Activated CD4-positive, alpha-beta memory T cell treated with anti-CD3 and anti-CD28 coated beads for 36 hours (primary cell): ENCODE measurements around the gene DNMT3L. TPM values are rescaled to one million over a fixed set of nuclear protein-coding genes. Genes with fewer than 3 reads are reported as not detected.

ENCODE experiments used
- CTCF ChIA-PET: fragments of 350-600 bp; sonication (Branson Sonifier 250); formaldehyde crosslinking; loops from one replicate; lab custom pipeline; 2021; ENCODE audit warnings: antibody characterized with exemption, inconsistent platforms; lab: Charles Lee
- POLR2A ChIA-PET: fragments of 350-600 bp; sonication (Branson Sonifier 250); formaldehyde crosslinking; loops from one replicate; lab custom pipeline; 2021; ENCODE audit warnings: antibody characterized with exemption; lab: Charles Lee
- DNase-seq: peaks from one replicate; pipeline ENCODE4 v3.0.0-alpha.2; 2020
- H3K27ac Mint-ChIP-seq: one replicate; pipeline ENCODE4 v1.8.0; 2021; ENCODE audit warnings: mixed read lengths
- H3K27me3 Mint-ChIP-seq: one replicate; pipeline ENCODE4 v1.8.0; 2021; ENCODE audit warnings: mixed read lengths
- H3K36me3 Mint-ChIP-seq: one replicate; pipeline ENCODE4 v1.8.0; 2021; ENCODE audit warnings: mixed read lengths
- H3K4me1 Mint-ChIP-seq: one replicate; pipeline ENCODE4 v1.8.0; 2021; ENCODE audit warnings: low read depth, mixed read lengths
- H3K4me3 Mint-ChIP-seq: one replicate; pipeline ENCODE4 v1.8.0; 2021; ENCODE audit warnings: mild to moderate bottlenecking, mixed read lengths
- H3K9me3 Mint-ChIP-seq: one replicate; pipeline ENCODE4 v1.8.0; 2021; ENCODE audit warnings: mixed read lengths
- intact Hi-C: fragments of 100-400 bp; cut with micrococcal nuclease; formaldehyde crosslinking; loops from one replicate; pipeline ENCODE4 v1.15.1; 2023
- total RNA-seq, 2 experiments: library from RNA; stranded (reverse); gene quantifications; one replicate each; pipeline ENCODE4 v1.2.3, GENCODE V29; 2021

The DNMT3L gene
- total RNA-seq, 2 experiments from 2014 or later: not detected

DNA sequence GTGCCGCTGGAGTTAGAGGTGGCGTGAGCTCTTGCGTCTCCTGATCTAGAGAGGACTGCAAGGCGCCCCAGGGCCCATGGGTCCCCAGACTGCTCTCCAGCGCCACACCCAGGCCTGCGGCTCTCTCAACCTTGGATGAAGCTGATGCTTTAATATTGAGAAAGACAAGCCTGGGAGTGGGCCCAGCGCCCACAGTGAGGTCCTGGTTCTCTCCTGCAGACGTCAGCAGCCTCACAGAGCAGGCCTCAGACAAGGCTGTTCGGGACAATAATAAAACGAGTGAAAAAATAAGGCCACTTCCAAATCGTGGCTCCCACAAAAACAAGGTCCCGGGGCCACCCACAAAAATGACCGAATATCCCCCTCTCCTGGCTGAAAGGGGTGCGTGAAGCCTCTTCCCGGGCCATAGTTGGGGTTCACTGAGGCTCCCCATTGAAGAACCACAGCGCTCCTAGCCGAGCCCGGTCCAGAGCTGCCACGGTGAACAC is 6.0 kb upstream of the DNMT3L start:
- CTCF ChIA-PET: interaction anchor here (0.9 kb wide), 1 partner anchor 33 kb away, joined by 3 read pairs; no protein-coding TSS in a partner anchor
- Mint-ChIP-seq H3K27me3 (no peaks in the 10 kb centered on the region), H3K36me3 (no peaks in the 10 kb centered on the region), H3K4me1 (no peaks in the 10 kb centered on the region), H3K27ac (no peak overlapping the region), H3K4me3 (no peak overlapping the region), H3K9me3 (no peaks in the 10 kb centered on the region)
- peak; percentile 36 for DNase-seq
- intact Hi-C loops: no loop called here
- POLR2A ChIA-PET: no interaction called here

DNA sequence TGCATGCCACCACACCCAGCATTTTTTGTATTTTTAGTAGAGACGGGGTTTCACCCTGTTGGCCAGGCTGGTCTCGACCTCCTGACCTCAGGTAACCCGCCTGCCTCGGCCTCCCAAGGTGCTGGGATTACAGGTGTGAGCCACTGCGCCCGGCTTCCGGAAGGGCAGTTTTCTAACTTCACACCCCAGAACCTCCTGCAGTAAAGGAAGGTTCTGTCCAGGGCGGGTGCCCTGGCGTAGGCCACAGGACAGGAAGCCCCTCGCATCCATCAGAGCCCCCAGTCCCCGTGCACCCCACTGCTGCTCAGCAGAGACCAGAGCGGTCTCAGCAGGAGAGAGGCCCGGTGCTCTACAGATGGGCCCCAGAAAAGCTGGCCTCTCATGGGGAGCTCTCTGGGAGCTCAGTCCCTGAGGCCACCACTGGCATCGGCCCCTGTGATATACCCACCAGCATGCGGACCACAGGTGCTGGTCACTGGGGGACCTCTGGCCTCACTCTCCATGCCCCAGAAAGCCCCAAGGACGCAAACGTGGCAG is 4.1 kb upstream of the DNMT3L start:
- intact Hi-C loops: no loop called here
- H3K4me3 Mint-ChIP-seq: no peak overlapping the region
- H3K9me3 Mint-ChIP-seq: no peaks in the 10 kb centered on the region
- H3K27me3 Mint-ChIP-seq: no peaks in the 10 kb centered on the region
- ChIA-PET CTCF (no interaction called here), POLR2A (no interaction called here)
- no peak overlapping the region for H3K27ac Mint-ChIP-seq
- no peak for DNase-seq
- no peaks in the 10 kb centered on the region for H3K36me3 Mint-ChIP-seq
- H3K4me1 Mint-ChIP-seq: no peaks in the 10 kb centered on the region

- Mint-ChIP-seq H3K4me1 (no peaks in the 10 kb centered on the region), H3K27ac (no peak overlapping the region), H3K9me3 (no peaks in the 10 kb centered on the region), H3K36me3 (no peaks in the 10 kb centered on the region), H3K4me3 (no peak overlapping the region), H3K27me3 (no peaks in the 10 kb centered on the region)
- DNase-seq: no peak
- intact Hi-C loops: no loop called here
- CTCF ChIA-PET: no interaction called here
- POLR2A ChIA-PET: no interaction called here
Observed at GRCh38 chr21:44263768-44264167, 2.1 kb upstream of the DNMT3L start.

- no peak overlapping the region for H3K27ac Mint-ChIP-seq
- H3K4me3 Mint-ChIP-seq: no peak overlapping the region
- POLR2A ChIA-PET: no interaction called here
- CTCF ChIA-PET: no interaction called here
- H3K9me3 Mint-ChIP-seq: no peaks in the 10 kb centered on the region
- no peaks in the 10 kb centered on the region for H3K4me1 Mint-ChIP-seq
- intact Hi-C loops: no loop called here
- no peaks in the 10 kb centered on the region for H3K36me3 Mint-ChIP-seq
- H3K27me3 Mint-ChIP-seq: no peaks in the 10 kb centered on the region
- no peak for DNase-seq
Observed at GRCh38 chr21:44263221-44263760, 1.6 kb upstream of the DNMT3L start.

DNA sequence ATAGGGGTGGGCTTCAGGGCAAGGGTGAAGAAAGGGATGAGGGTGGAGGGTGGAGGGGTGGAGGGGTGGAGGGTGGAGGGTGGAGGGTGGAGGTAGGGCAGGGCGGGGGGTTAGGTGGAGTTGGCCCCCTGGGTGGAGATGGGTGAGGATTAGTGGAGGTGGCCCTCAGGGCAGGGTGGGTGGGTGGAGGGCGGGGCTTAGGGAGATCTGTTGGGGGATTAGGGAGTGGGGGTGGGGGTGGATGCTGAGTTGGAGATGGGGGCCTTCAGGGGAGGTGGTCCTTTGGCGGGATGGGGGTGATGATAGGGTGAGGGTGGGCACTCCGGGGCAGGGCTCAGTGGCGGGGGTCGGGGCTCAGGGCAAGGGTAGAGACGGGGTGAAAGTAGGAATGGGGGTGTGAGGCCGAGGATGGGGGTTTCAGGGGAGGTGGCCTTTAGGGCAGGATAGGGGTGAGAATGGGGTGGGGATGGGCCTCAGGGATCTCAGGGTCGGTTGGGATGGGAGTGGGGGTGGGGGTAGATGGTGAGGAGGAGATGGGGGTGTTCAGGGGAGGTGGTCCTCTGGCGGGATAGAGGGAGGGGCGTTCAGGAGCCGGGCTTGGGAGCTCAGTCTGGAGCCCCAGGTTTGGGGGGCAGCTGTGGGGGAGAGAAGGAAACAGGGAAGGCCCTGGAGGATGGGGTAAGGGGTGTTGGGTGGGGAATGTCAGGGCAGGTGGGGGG is 800 bp upstream of the DNMT3L start:
- POLR2A ChIA-PET: no interaction called here
- H3K36me3 Mint-ChIP-seq: no peaks in the 10 kb centered on the region
- H3K27ac Mint-ChIP-seq: no peak overlapping the region
- DNase-seq: no peak
- CTCF ChIA-PET: no interaction called here
- H3K27me3 Mint-ChIP-seq: no peaks in the 10 kb centered on the region
- H3K9me3 Mint-ChIP-seq: no peaks in the 10 kb centered on the region
- H3K4me1 Mint-ChIP-seq: no peaks in the 10 kb centered on the region
- no peak overlapping the region for H3K4me3 Mint-ChIP-seq
- intact Hi-C loops: no loop called here

- no peaks in the 10 kb centered on the region for H3K36me3 Mint-ChIP-seq
- intact Hi-C loops: no loop called here
- no peaks in the 10 kb centered on the region for H3K4me1 Mint-ChIP-seq
- DNase-seq: no peak
- H3K9me3 Mint-ChIP-seq: no peaks in the 10 kb centered on the region
- POLR2A ChIA-PET: no interaction called here
- no peaks in the 10 kb centered on the region for H3K27me3 Mint-ChIP-seq
- CTCF ChIA-PET: no interaction called here
- H3K27ac Mint-ChIP-seq: no peak overlapping the region
- H3K4me3 Mint-ChIP-seq: no peak overlapping the region
Observed at GRCh38 chr21:44260791-44261631, 686 bp downstream of the DNMT3L start.

DNA sequence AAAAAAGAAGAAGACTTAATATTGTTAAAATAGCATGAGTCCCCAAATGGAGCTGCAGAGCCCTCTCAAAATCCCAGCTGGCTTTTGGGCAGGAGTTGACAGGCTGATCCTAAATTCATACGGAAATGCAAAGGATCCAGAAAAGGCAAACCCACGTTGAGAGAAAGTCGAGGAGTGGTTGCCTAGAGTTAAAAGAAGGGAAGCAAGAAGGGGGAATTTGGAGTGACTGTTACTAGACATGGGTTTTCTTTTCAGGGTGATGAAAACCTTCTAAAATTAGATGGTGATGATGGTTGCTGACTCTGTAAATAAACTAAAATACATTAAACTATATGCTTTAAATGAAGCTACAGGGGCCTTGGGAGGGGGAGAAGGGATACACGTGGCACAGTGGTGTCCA is 1.6 kb downstream of the DNMT3L start:
- POLR2A ChIA-PET: no interaction called here
- CTCF ChIA-PET: no interaction called here
- H3K4me1 Mint-ChIP-seq: no peaks in the 10 kb centered on the region
- H3K36me3 Mint-ChIP-seq: no peaks in the 10 kb centered on the region
- no peaks in the 10 kb centered on the region for H3K27me3 Mint-ChIP-seq
- intact Hi-C loops: no loop called here
- H3K9me3 Mint-ChIP-seq: no peaks in the 10 kb centered on the region
- H3K4me3 Mint-ChIP-seq: no peak overlapping the region
- DNase-seq: no peak
- no peak overlapping the region for H3K27ac Mint-ChIP-seq

- Mint-ChIP-seq H3K27me3 (no peaks in the 10 kb centered on the region), H3K4me1 (peaks cover 2% of the 10 kb centered on the region)
- CTCF ChIA-PET: no interaction called here
Observed at GRCh38 chr21:44259082-44259705, 2.5 kb downstream of the DNMT3L start.

DNA sequence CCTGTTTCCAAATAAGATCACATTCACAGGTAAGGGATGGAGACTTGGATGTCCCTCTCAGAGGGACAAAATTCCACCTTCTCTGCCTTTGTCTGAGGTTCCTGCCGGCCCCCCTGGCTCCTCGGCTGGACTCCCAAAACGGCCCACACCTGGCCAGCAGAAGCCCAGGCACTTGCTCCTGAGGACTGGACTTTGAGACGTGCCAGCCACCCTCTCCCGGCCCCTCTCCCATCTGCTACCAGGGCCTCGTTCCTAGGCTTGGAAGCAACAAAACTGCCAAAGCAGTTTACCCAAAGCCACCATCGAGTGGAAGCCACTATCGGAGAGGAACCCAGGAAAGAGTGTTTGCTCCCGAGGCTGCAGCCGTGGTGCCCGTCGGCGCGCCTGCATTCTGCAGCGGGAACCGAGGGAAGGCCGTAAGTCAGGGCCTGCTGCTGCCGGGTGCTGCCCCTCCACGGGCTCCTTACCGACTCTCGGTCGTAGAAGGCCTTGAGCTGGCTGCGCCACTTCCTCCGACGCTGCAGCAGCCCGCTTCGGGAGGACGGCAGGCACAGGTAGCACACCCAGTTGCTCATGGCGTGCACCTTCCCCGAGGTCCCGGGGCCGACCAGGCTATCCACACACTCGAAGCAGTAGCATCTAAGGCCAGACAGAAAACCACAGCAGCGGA is 3.5 kb downstream of the DNMT3L start:
- H3K27me3 Mint-ChIP-seq: peaks cover 2% of the 10 kb centered on the region
- H3K9me3 Mint-ChIP-seq: no peaks in the 10 kb centered on the region
- POLR2A ChIA-PET: no interaction called here
- intact Hi-C loops: no loop called here
- no peaks in the 10 kb centered on the region for H3K36me3 Mint-ChIP-seq
- DNase-seq: no peak
- peaks cover 2% of the 10 kb centered on the region for H3K4me1 Mint-ChIP-seq
- no peak overlapping the region for H3K27ac Mint-ChIP-seq
- H3K4me3 Mint-ChIP-seq: no peak overlapping the region
- CTCF ChIA-PET: no interaction called here

More at GRCh38 chr21:44259082-44259705, 2.5 kb downstream of the DNMT3L start:
- DNase-seq: no peak
- Mint-ChIP-seq H3K4me3 (no peak overlapping the region), H3K9me3 (no peaks in the 10 kb centered on the region), H3K36me3 (no peaks in the 10 kb centered on the region), H3K27ac (no peak overlapping the region)
- POLR2A ChIA-PET: no interaction called here
- intact Hi-C loops: no loop called here

- no peaks in the 10 kb centered on the region for H3K9me3 Mint-ChIP-seq
- no peak overlapping the region for H3K27ac Mint-ChIP-seq
- intact Hi-C loops: no loop called here
- H3K4me1 Mint-ChIP-seq: peaks cover 2% of the 10 kb centered on the region
- ChIA-PET CTCF (no interaction called here), POLR2A (no interaction called here)
- peaks cover 2% of the 10 kb centered on the region for H3K27me3 Mint-ChIP-seq
- no peaks in the 10 kb centered on the region for H3K36me3 Mint-ChIP-seq
- DNase-seq: no peak
- no peak overlapping the region for H3K4me3 Mint-ChIP-seq
Observed at GRCh38 chr21:44255511-44255981, 6.2 kb downstream of the DNMT3L start.

DNA sequence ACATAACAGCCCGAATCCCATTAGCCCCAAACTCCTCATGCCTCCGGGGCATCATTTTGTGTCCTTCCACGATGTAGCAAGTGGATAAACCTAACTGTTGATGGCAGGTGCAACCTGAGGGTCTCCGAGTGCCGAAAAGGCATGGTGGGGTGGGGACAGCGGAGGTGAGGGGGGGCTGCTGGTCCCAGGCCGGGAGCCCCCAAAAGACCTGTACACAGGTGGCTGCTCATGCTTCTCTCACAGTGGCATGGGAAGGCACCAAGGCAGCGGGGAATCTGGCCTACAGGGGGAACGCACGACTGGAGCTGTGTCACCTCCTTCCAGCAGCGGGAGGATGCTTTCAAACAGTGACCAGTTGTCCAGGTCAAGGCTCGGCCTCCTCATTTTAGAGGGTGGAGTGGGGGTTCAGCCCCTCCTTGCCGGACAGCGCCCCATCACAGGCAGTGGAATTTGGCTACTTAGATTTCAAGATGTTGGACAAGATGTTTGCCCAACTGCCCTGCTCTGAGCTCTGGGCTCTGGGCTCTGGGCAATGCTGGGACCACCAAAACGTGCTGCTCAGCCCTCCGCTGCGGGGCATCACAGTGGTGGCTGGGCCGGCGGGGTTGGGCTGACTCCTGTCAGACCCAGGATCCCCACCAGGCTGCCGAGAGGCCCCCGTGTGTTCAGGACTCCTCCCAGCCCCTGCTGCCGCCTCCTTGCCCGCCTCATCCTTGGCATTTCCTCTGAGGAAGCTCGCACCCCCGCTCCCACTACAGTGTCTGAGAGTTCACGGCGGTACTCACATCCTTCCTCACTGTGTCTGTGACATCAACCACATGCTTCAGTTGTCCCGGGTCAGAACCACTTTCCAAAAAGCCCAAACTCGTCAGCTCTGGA is 7.6 kb downstream of the DNMT3L start:
- no peaks in the 10 kb centered on the region for H3K36me3 Mint-ChIP-seq
- ChIA-PET POLR2A (no interaction called here), CTCF (no interaction called here)
- intact Hi-C loops: no loop called here
- peaks cover 2% of the 10 kb centered on the region for H3K4me1 Mint-ChIP-seq
- peaks cover 2% of the 10 kb centered on the region for H3K27me3 Mint-ChIP-seq
- H3K27ac Mint-ChIP-seq: no peak overlapping the region
- no peaks in the 10 kb centered on the region for H3K9me3 Mint-ChIP-seq
- H3K4me3 Mint-ChIP-seq: no peak overlapping the region
- DNase-seq: no peak
